Natural killer cell (primary cell): ENCODE data around the gene LEKR1. TPM values are rescaled to one million over a fixed set of nuclear protein-coding genes. Genes with fewer than 3 reads are reported as not detected.

Experiments
- ATAC-seq, 3 donors: fragments of 150-1000 bp in 2 of 3; fragments of 200-7000 bp in 1 of 3; cut with Tn5 transposase; 1 replicate in 1 of 3; 2 replicates in 2 of 3; pipeline ENCODE4 v1.10.0; 2021; ENCODE audit warnings: mild to moderate bottlenecking in 2 of 3, moderate library complexity in 2 of 3
- DNase-seq, 2 donors: peaks; one replicate each; pipeline versions ENCODE4 v3.0.0 to v3.0.0-alpha.2; 2013 to 2021; ENCODE audit warnings: mixed read lengths in 1 of 2
- H3K27ac ChIP-seq: one replicate; pipeline ENCODE4 v1.5.1; 2013; ENCODE audit warnings: mild to moderate bottlenecking, low read length
- H3K27me3 ChIP-seq: one replicate; pipeline ENCODE4 v1.6.1; 2013; ENCODE audit warnings: low read length; ENCODE audit not compliant: control insufficient read depth, insufficient read depth
- H3K36me3 ChIP-seq: one replicate; pipeline ENCODE4 v1.6.1; 2013; ENCODE audit warnings: low read length; ENCODE audit not compliant: control insufficient read depth, insufficient read depth
- H3K4me1 ChIP-seq: one replicate; pipeline ENCODE4 v1.6.1; 2013; ENCODE audit warnings: low read length; ENCODE audit not compliant: control insufficient read depth, insufficient read depth
- H3K4me3 ChIP-seq: one replicate; pipeline ENCODE4 v1.5.1; 2013; ENCODE audit warnings: low read length
- H3K9me3 ChIP-seq: one replicate; pipeline ENCODE4 v1.6.1; 2013; ENCODE audit warnings: low read length; ENCODE audit not compliant: control insufficient read depth, insufficient read depth
- H3K27ac Mint-ChIP-seq, 2 donors: one replicate each; pipeline ENCODE4 v1.8.0; 2022; ENCODE audit warnings: mild to moderate bottlenecking in 2 of 2, mixed read lengths in 2 of 2, moderate library complexity in 1 of 2
- H3K27me3 Mint-ChIP-seq, 2 donors: one replicate each; pipeline ENCODE4 v1.8.0; 2022; ENCODE audit warnings: low read depth in 2 of 2, mixed read lengths in 2 of 2
- H3K36me3 Mint-ChIP-seq: one replicate; pipeline ENCODE4 v1.8.0; 2022; ENCODE audit warnings: mixed read lengths
- H3K4me1 Mint-ChIP-seq, 2 donors: one replicate each; pipeline ENCODE4 v1.8.0; 2022; ENCODE audit warnings: mixed read lengths in 2 of 2
- H3K4me3 Mint-ChIP-seq: one replicate; pipeline ENCODE4 v1.8.0; 2022; ENCODE audit warnings: mild to moderate bottlenecking, moderate library complexity, mixed read lengths
- H3K9me3 Mint-ChIP-seq, 2 donors: one replicate each; pipeline ENCODE4 v1.8.0; 2022; ENCODE audit warnings: mixed read lengths in 2 of 2
- WGBS: methylation state at CpG from one replicate; pipeline ENCODE4 v1.1.7; 2013; ENCODE audit warnings: missing lambda C conversion rate; ENCODE audit not compliant: insufficient coverage; 5-methylcytosine and 5-hydroxymethylcytosine counted together
- intact Hi-C: fragments of 100-400 bp; cut with micrococcal nuclease; formaldehyde crosslinking; loops from one replicate; pipeline ENCODE4 v1.14.2; 2022
- total RNA-seq, 4 donors: library from RNA; stranded (reverse); fragments of 120-200 nt in 1 of 4; gene quantifications; one replicate each; pipeline versions ENCODE4 v1.2.3 to v1.2.4, GENCODE V29; 2013 to 2022
- TF ChIP-seq, protein P1 (sequence below): fragments of 200-600 bp; IDR thresholded peaks from one replicate; pipeline ENCODE4 v1.8.0; 2022; ENCODE audit warnings: antibody characterized with exemption

Gene LEKR1
- total RNA-seq, 3 donors from 2014 or later (not counting 1 experiment from before 2014, with no cell fraction given), result 1.1 to 1.7 (median 1.2) TPM

DNA sequence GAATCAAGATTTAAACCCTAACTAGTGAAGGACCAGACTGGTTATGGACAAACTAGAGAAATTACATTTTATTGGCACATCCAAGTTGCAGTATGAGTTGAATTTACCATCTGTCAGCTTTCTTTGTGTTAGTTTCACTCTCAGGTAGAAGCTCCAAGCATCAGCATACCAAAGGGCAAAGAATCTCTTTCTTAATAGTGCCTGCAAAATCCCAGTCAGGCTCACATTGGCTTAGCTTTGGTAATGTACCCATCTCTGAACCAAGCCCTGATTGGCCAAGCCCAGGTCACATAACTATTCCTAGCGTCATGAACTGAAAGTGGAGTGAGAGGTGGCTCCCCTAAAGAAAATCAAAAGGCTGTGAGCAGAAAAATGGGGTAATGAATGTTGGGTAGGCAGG, 266.9 kb downstream of the LEKR1 start:
- intact Hi-C loops, result no loop called here

DNA sequence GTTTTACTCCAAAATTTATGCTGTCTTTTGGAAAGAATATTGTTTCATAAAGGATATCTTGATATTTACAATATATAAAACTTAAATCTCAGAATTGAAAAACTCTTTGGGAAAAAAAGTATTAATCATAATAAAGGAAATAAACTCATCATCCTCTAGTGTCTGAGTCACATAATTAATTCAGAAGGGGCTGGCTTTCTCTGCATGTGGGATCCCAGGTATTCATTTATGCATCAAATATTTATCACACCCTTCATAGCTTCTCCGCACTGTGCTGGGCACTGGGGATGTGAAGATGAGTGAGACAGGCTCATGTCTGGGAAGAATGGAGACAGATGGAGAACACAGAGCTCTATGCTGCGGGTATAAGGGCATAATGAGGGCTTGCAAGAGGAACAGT, 268.1 kb downstream of the LEKR1 start:
- peaks cover 10 to 12% of the 10 kb centered on the region in 2 donors for H3K4me1 Mint-ChIP-seq

More for the DNA sequence above, 266.9 kb downstream of the LEKR1 start:
- peaks cover 14 to 21% of the 10 kb centered on the region in 2 donors for H3K4me1 Mint-ChIP-seq
- Histone ChIP-seq H3K27me3 (no peaks in the 10 kb centered on the region), H3K27ac (no peak overlapping the region), H3K9me3 (no peaks in the 10 kb centered on the region), H3K36me3 (no peaks in the 10 kb centered on the region), H3K4me3 (no peak overlapping the region), H3K4me1 (peaks cover 18% of the 10 kb centered on the region)
- DNase-seq, result peak in 1 of 2 donors; percentile 46
- no peak overlapping the region for H3K27ac Mint-ChIP-seq
- WGBS, result 80% methylated on average over 1 of the region's 1 CpG
- ATAC-seq, result no peak
- H3K9me3 Mint-ChIP-seq, result no peaks in the 10 kb centered on the region
- H3K36me3 Mint-ChIP-seq, result no peaks in the 10 kb centered on the region
- H3K4me3 Mint-ChIP-seq, result no peak overlapping the region
- TF ChIP-seq, protein P1, sequence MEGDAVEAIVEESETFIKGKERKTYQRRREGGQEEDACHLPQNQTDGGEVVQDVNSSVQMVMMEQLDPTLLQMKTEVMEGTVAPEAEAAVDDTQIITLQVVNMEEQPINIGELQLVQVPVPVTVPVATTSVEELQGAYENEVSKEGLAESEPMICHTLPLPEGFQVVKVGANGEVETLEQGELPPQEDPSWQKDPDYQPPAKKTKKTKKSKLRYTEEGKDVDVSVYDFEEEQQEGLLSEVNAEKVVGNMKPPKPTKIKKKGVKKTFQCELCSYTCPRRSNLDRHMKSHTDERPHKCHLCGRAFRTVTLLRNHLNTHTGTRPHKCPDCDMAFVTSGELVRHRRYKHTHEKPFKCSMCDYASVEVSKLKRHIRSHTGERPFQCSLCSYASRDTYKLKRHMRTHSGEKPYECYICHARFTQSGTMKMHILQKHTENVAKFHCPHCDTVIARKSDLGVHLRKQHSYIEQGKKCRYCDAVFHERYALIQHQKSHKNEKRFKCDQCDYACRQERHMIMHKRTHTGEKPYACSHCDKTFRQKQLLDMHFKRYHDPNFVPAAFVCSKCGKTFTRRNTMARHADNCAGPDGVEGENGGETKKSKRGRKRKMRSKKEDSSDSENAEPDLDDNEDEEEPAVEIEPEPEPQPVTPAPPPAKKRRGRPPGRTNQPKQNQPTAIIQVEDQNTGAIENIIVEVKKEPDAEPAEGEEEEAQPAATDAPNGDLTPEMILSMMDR, result no peak
- H3K27me3 Mint-ChIP-seq, result peaks cover 25 to 29% of the 10 kb centered on the region in 2 donors

GRCh38 chr3:157094751-157095480, 268.8 kb downstream of the LEKR1 start:
- Mint-ChIP-seq H3K27me3 (peaks cover 25 to 29% of the 10 kb centered on the region in 2 donors), H3K36me3 (no peaks in the 10 kb centered on the region), H3K4me3 (no peak overlapping the region), H3K27ac (no peak overlapping the region), H3K4me1 (peaks cover 4 to 6% of the 10 kb centered on the region in 2 donors), H3K9me3 (no peaks in the 10 kb centered on the region)
- TF ChIP-seq, protein P1, result no peak
- Histone ChIP-seq H3K9me3 (no peaks in the 10 kb centered on the region), H3K27ac (no peak overlapping the region), H3K27me3 (no peaks in the 10 kb centered on the region), H3K36me3 (no peaks in the 10 kb centered on the region), H3K4me3 (no peak overlapping the region), H3K4me1 (peaks cover 1% of the 10 kb centered on the region)
- DNase-seq, result no peak
- intact Hi-C loops, result no loop called here
- WGBS, result 95% methylated on average over 5 of the region's 5 CpGs
- no peak for ATAC-seq

More for the DNA sequence above, 268.1 kb downstream of the LEKR1 start:
- Histone ChIP-seq H3K4me1 (peaks cover 7% of the 10 kb centered on the region), H3K4me3 (no peak overlapping the region), H3K27ac (no peak overlapping the region), H3K36me3 (no peaks in the 10 kb centered on the region), H3K9me3 (no peaks in the 10 kb centered on the region), H3K27me3 (no peaks in the 10 kb centered on the region)
- TF ChIP-seq, protein P1, result no peak
- Mint-ChIP-seq H3K9me3 (no peaks in the 10 kb centered on the region), H3K27me3 (peaks cover 25 to 29% of the 10 kb centered on the region in 2 donors), H3K27ac (no peak overlapping the region), H3K36me3 (no peaks in the 10 kb centered on the region), H3K4me3 (no peak overlapping the region)
- no peak for ATAC-seq
- 93% methylated on average over 2 of the region's 2 CpGs for WGBS
- no peak for DNase-seq
- intact Hi-C loops, result no loop called here

Other genes starting within 250 kb of the LEKR1 start
- 100 to 1,000 TPM; 129 to 249 (median 147) TPM for gene TIPARP, start 151.8 kb upstream of the LEKR1 start, total RNA-seq